HG03095 (cell line): ENCODE data around the gene EML6.

Experiments
- ATAC-seq: cut with Tn5 transposase; IDR thresholded peaks from one replicate; pipeline ENCODE4 v1.9.1; 2021; ENCODE audit warnings: moderate library complexity; ENCODE audit not compliant: unreplicated experiment

EML6 gene

DNA sequence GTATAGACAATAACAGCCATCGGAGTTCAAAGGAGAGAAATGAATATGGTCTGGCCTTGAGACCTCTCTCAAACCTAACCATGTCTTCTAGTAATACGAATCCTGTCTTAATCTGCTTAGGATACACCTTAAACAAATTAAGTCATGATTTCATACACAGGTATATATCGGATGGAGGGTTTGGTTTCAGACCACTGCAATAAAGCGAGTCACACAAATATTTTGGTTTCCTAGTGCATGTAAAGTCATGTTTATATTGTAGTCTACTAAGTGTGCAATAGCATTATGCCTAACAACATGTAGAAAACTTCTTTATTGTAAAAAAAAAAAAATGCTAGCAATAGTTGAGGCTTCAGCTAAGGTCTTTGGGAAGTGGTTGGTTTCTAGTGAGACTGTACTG is 73.8 kb downstream of the EML6 start:
- no peak for ATAC-seq

DNA sequence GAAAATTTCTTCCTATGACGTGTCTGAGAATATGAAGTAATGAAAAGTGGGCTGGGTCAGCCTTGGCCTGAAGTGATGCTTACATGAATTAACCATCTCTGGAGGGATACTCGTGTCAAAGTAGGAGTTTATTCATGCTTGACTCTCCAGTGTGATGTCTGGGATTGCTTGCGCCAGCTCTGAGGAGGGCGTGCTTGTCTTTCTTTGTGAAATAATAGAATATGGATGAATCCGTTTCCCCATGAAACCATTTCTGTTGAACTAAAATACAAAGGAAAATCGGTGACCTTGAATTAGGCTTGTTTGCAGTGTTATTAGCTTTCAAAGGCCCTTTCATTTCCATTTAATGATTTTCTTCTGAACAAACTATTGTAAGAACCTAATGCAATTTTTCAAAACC is 77.9 kb downstream of the EML6 start:
- no peak for ATAC-seq

DNA sequence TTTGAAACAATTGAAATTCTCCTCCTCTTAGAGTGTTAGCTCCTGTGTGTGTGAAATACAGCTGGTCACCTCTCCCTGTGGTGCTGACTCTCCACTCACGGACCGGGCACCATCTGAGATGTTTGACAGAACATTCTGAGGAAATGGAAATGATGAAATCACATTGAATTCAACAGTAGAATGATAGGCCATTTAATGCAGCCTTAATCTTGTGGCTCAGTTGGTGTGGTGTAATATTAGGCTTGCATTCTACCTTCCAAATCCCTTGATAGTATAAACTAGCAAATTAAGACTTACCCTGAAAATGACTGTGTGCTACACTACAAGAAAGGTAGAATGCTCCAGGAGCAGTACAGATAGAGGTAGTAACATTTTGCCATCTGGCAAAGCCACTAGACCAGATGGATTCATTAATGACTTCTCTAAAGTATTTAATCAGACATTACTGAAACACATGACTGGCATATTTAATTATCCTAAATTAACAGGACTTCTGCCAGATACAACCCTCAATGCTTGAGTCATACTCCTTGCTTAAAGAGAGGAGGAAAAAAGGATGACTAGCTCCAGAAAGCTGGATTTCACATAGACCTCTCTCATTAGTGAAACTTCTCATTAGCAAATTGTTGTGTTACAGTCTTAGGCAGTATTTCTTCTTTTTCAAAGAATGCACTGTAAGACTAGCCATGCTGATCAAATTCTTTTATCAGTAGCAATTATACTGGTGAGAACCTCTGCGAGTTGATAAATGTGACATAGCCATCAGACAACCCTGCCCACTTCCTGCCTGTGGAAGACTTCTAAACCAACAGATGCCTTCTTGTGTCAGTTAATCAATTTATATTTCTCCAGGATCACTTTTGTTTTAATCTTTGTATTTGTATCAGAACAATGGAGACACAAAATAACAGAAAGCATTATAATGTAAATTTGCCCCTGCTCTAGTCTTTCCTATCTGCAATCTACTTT is 80.6 kb downstream of the EML6 start:
- ATAC-seq, result no peak

DNA sequence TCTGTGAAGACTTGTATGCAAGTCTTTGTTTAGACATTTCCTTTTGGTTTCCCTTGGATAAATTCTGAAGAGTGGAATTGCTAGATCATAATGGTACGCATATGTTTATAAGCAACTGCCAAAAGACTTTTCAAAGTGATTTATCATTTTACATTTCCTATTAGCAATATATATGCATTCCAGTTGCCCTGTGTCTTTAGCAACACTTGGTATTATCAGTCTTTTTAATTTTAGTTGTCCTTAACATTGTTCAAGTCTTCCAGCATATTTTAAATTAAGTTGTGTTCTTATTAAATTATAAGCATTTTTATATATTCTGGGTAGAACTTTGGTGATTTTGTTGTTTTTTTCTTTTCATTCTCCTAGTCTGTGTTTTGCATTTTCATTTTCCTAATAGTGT is 81.8 kb downstream of the EML6 start:
- no peak for ATAC-seq

DNA sequence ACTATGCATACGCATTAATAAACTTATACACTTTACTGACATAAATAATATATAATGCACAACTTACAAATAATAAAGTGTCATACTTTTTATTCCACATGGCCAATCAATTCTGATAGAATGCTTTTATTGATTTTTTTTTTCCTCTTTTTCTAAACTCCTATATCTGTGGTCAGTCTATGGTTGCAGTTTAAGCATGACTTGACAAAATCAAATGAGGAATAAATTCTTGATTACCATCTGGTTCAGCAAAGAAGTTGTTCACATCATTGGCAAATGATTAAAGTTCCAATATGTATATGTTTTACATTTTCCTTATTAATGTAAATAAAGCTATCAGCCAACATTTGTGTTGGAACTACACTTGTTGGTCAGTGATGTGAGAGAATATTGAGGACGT is 83.5 kb downstream of the EML6 start:
- ATAC-seq, result no peak

DNA sequence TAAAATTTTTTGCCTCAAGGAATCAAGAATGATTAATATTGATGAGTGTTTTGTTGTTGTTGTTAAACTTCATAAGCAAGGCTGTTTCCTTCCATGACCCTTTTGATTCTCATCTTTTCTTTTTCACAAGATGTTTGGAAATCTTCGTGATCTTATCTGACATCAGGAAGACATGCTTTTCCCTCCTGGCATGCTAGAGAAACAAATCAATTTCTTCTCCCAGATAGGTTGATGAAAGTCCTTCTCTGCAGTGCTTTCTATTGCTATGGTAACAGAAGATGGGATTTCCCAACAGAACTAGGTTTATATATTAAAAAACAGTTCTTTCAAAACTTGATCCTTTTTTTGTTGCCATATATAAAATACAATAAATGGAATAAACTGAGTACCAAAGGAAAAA is 85.2 kb downstream of the EML6 start:
- no peak for ATAC-seq

DNA sequence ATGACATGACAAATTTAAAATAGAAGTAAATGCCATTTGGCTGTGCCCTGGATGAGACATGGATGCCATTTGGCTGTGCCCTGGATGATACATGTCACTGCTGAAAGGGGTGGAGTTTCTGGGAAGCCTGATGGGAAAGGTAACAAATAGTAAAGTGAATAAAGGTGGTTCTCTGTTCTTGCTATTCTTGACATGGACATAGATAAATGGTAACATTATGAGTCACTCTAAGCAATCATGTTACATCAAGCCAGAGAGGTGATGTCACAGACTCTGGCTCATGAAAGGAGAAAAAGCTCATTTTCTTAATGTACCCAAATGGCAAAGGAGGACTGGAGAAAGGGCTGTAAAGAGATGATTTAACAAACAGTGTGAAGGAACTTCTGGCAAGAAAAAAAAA is 86.4 kb downstream of the EML6 start:
- ATAC-seq, result no peak

DNA sequence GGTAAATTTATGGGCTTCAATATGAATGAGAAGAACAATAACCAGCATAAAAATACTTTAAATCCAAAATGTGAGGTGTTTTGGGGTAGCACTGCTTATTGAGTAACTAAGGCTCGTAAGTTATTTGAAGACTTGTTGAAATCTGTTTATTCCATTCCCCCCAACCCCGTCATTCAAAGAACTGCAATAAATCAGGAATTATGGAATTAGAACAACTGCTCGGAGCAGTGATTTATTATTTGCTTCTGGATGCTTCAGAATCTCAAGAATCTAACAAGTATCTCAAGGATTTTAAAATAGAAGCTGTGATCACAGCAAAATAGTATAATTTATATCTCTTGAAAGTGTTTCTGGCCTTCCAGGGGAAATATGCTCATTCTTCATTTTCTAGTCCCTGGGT is 86.8 kb downstream of the EML6 start:
- ATAC-seq, result no peak

DNA sequence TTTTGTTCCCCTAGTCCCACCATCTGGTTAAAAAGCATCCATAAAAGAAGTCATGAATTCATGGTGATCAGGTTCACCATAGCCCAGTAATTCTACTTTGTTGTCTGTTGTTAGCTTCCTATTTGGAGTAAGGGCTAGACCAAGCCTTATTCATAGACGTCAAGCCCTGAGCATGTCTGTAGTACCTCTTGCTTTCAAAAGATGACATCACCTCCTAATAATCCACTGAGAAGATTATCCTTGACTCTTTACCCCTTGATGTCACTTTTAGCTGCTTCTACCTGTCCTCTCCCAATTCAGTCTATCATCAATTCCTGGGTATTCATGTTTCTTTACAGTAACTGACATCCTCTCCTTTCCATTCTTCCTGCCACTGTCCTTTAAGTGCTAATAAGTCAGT is 90.1 kb downstream of the EML6 start:
- ATAC-seq, result no peak

DNA sequence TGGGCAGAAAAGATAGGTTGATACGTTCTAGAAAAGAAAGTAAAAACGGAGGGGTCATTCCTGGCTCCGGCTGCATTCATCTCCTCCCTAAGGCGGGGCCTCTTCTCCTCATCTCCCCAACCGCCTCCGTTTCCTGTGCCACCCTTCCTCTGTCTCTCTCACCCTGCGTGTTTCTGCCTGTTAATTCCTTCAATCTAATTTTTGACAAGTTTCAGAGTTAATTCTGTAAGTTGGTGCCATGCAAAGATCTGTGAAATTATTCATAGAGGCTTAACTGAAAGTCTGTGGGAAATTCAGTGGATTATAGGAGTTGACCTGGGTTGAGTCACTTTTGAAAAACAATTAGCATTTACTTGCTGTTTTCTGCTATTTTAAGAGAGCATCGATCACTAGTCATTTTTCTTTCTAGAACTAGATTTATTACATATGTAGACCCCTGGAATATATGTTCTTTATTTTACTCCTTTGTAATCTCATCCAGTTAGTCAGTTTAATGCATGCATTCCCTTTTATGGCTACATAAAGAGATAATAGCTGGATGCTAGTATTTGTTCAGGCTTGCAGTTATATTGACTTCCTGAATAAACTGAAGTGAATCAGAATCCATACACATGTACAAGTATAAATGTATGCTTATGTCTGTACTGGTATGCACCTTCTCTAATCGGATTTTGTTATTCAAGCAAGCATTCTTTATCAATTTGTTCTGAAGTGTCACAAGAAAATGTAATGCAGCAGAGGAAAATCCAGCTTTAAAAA is 91.1 kb downstream of the EML6 start:
- no peak for ATAC-seq

DNA sequence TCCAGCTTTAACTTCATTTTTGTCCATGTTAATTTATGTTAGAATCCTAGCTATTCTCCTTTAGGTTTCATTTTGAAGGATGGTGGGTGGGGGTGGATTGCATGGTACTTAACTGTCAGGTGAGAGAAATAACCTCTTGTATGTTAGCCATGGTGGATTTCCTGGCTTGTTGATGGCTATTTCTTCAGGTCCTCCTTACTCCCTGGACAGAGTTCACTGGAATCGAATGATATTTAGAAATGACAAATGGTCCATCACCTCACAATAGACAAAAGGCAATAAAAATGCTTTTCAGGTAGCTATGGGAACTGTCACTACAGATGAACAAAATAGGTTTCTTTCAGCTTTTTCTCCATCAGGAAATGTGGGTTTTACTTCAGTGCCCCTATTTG is 91.7 kb downstream of the EML6 start:
- no peak for ATAC-seq

DNA sequence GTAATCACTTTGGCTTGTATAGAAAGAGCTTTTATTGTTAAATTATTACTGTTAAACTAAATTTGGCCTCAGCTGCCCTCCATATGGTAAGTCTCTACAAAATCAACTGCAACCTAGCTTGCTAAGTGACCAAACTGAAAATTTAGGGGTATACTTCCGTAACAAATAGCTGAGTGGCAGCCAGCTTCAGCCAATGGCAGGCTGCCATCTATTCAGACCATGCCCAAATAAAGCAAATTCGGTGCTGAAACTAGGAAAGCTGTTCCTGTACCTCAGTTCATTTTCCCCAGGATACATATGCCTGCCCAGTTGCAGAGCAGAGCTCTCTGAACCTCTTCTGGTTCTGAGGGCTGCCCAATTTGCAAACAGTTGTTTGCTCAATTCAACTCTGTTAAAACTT is 94.8 kb downstream of the EML6 start:
- no peak for ATAC-seq

DNA sequence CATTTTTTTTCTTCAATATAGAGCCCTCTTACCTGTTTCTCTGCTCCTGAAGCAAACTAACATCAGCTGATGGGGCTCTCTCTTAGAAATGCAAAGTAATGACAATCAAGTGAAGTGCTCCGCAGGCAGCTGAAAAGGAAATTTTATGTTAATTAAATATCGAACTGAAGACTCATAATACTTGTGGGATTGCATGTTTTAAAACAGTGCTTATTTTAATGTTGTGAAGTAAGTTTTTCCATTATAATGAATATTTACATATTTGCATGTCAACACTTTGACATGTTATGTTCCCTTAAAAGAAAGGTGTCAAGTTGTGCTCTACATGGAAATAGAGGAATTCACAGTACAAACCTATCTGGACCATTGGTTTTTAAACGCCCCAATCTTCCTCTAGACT is 97.1 kb downstream of the EML6 start:
- ATAC-seq, result no peak

DNA sequence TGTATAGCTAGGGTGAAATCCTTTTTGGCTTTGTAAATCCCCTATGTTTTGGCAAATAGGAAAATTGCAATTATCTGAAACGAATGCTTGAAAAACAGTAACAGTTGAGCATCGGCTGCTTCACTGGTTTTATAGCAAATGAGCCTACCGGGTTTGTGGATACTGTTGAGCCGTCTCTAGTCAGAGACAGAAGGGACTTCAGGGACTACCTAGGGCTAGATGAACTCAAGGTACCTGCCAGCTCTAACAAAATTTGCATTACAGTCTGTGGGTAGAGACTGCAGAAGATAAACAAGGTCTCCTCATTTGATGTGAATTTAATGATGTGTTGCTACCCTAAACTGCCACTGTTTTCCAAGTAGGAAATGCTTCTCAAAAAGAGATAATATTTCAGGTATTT is 101.1 kb downstream of the EML6 start:
- no peak for ATAC-seq

DNA sequence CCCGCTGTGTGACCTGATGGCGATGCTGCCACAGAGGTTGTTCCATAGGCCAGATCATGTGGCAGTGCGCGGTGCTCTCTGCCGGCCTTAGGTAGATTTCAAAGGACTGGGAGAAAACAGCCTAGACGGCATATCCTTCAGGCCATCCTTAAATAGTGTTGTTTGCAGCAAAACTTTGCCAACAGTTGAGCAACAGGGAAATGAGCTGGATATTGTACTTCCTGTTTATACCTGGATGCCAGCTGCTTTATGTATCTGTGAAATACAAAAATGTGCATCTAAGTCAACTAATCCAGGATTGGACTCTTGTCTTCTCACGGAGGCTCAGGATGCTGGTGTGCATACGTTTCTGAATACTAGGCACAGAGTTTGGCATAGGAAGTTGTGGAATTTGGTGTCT is 107.1 kb downstream of the EML6 start:
- ATAC-seq, result no peak

DNA sequence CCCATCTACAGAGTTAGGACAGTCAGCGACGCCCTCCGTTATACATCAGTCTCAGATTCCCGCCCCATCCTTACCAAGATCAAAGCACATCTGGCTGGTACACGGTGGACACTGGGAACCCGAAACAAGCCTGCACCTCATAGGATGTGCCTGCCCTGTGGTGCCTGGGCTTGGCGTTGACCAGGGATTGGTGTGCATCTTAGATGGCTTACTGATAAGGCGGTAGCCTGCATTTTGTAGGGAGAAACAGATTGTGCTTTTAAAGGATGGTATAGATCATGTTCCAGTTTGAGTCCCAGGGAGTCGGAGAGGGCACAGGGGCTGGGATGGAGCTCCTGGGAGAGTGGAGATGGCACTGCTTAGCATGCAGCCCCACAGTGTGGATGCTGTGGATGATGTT is 108.0 kb downstream of the EML6 start:
- ATAC-seq, result no peak

DNA sequence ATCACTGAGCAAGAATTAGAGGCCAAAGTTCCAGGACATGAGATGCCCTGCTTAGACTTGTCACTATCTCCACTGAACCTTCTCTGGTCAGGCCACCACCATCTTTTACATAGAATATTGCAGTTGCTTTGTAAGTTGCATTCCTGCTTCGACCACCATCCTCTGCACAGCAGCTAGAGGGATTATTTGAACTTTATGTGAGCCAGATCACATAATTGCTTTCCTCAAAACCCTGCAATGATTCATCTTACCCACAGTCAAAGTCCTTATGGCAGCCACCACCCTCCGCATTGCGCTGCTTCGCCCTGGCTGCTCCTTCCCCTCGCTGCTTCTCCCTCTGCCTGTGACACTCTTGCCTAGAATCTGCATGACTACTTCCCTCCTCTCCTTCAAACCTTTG is 111.3 kb downstream of the EML6 start:
- ATAC-seq, result no peak

DNA sequence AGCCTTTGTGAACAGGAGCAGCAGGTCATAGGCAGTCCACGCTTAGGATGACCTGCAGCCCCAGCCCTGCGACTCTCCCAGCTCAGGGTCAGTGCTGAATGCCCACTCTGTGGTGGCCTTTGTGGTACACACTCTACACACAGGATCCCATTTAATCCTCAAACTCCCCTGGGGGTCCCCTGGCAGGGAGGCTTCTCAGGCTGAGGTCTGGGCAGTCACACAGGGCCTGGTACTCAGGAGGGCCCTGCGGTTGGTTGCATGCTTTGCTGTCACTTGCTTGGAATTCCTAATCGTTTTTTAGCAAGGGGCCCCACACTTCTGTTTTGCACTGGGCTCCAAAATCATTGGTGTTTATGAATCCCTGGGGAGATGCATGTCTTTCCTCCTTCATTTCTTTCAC is 113.0 kb downstream of the EML6 start:
- ATAC-seq, result no peak

DNA sequence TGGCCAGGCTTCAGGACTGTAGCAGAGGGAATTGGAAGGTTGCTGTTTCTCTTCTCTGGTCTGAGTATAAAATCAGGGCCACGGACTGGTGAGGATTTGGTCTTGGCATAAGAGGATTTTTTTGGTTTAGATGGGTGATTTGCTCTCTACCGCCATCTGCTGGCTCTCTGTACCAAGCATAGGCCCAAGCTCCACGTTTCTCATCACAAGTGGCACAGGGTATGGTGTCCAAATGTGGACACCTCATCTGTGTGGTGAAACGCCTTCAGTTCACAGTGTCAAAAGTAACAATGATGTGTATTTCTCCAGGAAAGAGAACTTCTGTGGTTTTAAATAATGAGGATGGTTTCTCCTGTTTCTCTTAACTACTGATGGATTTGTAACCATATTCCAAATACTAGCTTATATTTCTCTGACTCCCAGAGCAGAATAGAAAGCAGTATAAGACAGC is 115.1 kb downstream of the EML6 start:
- ATAC-seq, result peak; percentile 74

DNA sequence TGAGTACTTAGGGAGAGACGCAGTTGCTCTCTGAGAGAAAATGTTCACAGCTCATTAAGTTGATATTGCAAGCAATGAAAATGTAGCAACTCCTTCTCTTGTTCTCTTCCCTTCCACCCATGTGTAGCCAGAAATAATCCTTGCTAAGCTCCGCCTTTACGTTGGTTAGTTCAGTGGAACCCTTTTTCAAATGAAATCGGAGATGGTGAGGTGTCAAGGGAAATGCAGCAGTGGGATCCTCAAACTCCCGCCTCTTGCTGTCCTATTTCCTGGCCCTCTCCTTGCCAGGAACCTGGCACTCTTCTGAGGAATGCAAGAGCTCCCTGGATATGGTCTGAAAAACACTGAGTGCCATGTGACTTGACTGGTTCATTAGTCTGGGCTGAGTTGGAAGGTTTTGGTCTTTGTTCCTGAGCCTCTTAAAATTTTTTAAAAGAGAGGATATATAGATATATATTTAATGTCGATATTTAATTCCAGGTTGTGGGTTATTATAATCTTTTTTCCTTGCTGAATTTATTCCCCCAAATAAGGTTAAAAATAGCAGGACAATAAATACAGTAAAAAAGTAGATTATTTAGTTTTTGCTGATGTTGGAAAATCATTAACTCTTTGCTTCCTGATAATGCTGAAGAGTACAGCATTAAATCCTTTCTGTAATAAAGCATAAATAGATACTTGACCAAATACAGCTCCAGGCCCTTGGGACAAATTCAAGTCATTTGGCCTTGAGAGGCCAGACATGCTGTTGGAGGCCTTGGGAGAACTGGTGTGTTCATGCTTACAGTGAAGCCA is 116.2 kb downstream of the EML6 start:
- no peak for ATAC-seq
